ENCODE data around the gene CDH23. TPM values are rescaled to one million over a fixed set of nuclear protein-coding genes. Genes with fewer than 3 reads are reported as not detected.

Gene CDH23
- polyA plus RNA-seq, 1 experiment = 0.01 TPM

DNA sequence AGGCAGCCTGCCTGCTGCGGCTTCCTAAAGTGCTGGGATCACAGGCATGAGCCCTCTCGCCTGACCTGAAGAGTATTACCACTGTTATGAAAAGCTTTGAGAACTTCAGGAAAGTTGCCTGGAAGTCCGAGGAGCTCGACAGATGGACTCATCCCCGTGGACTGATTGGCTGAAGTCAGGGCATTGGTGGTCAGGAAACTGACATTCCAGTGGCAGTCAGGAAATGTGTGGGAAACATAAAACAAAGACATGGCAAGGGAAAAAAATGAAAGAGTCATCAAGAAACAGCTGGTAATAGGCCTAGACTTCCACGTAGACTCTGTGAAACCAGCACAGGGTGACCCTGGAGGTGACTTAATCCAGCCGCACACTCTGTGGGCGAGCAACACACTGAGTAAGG, 123.3 kb downstream of the CDH23 start:
- H3K4me3 ChIP-seq (ENCODE audit: low read depth, low read length) = no peak overlapping the region
- H3K27me3 ChIP-seq (ENCODE audit: control insufficient read depth, insufficient read depth, low read length) = peaks cover 24% of the 10 kb centered on the region
- ChIA-PET CTCF (interaction anchor here (0.5 to 1.5 kb wide), 2 partner anchors 33 to 201 kb away, joined by 3 read pairs; partner anchors contain the start of gene SLC29A3), POLR2A (no interaction called here)
- H3K27ac ChIP-seq (ENCODE audit: low read depth, low read length) = no peak overlapping the region
- DNase-seq (ENCODE audit: low read depth, low spot score) = no peak
- no peaks in the 10 kb centered on the region for H3K9me3 ChIP-seq (ENCODE audit: control insufficient read depth, insufficient read depth, low read length)
- no peak for TF ChIP-seq CTCF (IDR thresholded peaks at IDR 0.05; ENCODE audit: low read depth, low read length)

DNA sequence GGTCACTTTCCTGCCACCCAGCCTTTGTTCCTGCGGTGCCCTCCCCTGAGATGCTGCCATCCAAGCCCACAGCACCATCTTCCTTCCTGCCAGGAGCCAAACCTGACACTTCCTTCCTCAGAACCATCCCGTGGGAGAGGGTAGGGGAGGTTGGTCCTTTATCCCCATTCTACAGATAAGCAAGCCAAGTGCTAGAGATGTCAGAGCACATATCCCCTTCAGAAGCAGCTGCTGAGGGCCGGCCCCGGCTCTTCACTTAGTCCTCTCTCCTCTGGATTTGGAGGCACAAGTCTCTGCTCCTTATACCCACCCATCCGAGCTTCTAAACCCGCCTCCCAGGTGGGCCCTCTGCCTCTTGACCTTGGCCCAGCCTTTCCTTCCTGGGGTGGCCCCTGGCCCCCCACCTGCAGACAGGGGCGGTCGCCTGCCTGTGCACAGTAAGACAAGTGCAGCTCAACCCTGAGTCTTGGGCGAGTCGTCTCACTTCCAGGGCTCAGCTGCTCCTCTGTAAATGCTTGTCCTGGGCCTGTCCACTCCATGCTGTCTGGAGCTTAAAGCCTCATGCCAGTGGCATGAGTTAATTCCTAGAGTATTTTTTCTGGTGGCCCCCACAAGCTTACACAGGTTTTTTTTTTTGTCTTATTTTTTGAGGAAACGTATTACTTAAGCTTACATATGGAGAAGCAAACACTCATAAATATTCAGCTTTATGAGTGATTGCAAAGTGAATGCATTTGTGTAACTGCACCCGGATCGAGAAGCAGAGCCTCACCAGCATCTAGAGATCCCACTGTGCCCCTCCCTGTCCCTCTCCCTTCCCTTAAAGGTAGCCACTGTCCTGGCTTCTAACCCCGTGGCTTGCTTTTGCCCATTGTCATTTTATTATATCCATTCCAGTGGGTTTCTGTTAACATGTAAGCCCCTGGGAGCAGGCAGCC, 125.1 kb downstream of the CDH23 start:
- Histone ChIP-seq H3K9me3 (ENCODE audit: control insufficient read depth, insufficient read depth, low read length) (no peaks in the 10 kb centered on the region), H3K27ac (ENCODE audit: low read depth, low read length) (no peak overlapping the region), H3K4me3 (ENCODE audit: low read depth, low read length) (no peak overlapping the region), H3K27me3 (ENCODE audit: control insufficient read depth, insufficient read depth, low read length) (peaks cover 24% of the 10 kb centered on the region)
- TF ChIP-seq CTCF (IDR thresholded peaks at IDR 0.05; ENCODE audit: low read depth, low read length) = no peak
- no peak for DNase-seq (ENCODE audit: low read depth, low spot score)
- ChIA-PET POLR2A (interaction anchor here (0.7 kb wide), 1 partner anchor 11 kb away, joined by 14 read pairs; no protein-coding TSS in a partner anchor), CTCF (interaction anchor here (1.5 kb wide), 1 partner anchor 35 kb away, joined by 3 read pairs; no protein-coding TSS in a partner anchor)

- ChIA-PET CTCF (no interaction called here), POLR2A (interaction anchor here (0.7 kb wide), 1 partner anchor 10 kb away, joined by 14 read pairs; no protein-coding TSS in a partner anchor)
- Histone ChIP-seq H3K4me3 (ENCODE audit: low read depth, low read length) (no peak overlapping the region), H3K27me3 (ENCODE audit: control insufficient read depth, insufficient read depth, low read length) (peaks cover 29% of the 10 kb centered on the region), H3K9me3 (ENCODE audit: control insufficient read depth, insufficient read depth, low read length) (no peaks in the 10 kb centered on the region), H3K27ac (ENCODE audit: low read depth, low read length) (no peak overlapping the region)
- no peak for TF ChIP-seq CTCF (IDR thresholded peaks at IDR 0.05; ENCODE audit: low read depth, low read length)
- no peak for DNase-seq (ENCODE audit: low read depth, low spot score)
These were observed 125.9 kb downstream of the CDH23 start for GRCh38 chr10:71522442-71523144.

GRCh38 chr10:71523756-71524155, 127.0 kb downstream of the CDH23 start:
- H3K27ac ChIP-seq (ENCODE audit: low read depth, low read length) = no peak overlapping the region
- no peak overlapping the region for H3K4me3 ChIP-seq (ENCODE audit: low read depth, low read length)
- no peak for TF ChIP-seq CTCF (IDR thresholded peaks at IDR 0.05; ENCODE audit: low read depth, low read length)
- POLR2A ChIA-PET = no interaction called here
- peaks cover 29% of the 10 kb centered on the region for H3K27me3 ChIP-seq (ENCODE audit: control insufficient read depth, insufficient read depth, low read length)
- CTCF ChIA-PET = no interaction called here
- H3K9me3 ChIP-seq (ENCODE audit: control insufficient read depth, insufficient read depth, low read length) = no peaks in the 10 kb centered on the region
- no peak for DNase-seq (ENCODE audit: low read depth, low spot score)

GRCh38 chr10:71525092-71525491, 128.4 kb downstream of the CDH23 start:
- ChIA-PET POLR2A (no interaction called here), CTCF (no interaction called here)
- Histone ChIP-seq H3K27me3 (ENCODE audit: control insufficient read depth, insufficient read depth, low read length) (peaks cover 30% of the 10 kb centered on the region), H3K27ac (ENCODE audit: low read depth, low read length) (no peak overlapping the region), H3K9me3 (ENCODE audit: control insufficient read depth, insufficient read depth, low read length) (no peaks in the 10 kb centered on the region), H3K4me3 (ENCODE audit: low read depth, low read length) (no peak overlapping the region)
- no peak for TF ChIP-seq CTCF (IDR thresholded peaks at IDR 0.05; ENCODE audit: low read depth, low read length)
- no peak for DNase-seq (ENCODE audit: low read depth, low spot score)
